Fibroblast of skin of right biceps (primary cell): ENCODE measurements around the gene NAPG.
"Not testable (repeated sequence)": the region's sequence is repeated elsewhere in the genome, so short reads cannot be mapped to it uniquely, and the experiment has no call there.

Experiments used
- DNase-seq: peaks from one replicate; pipeline ENCODE4 v3.0.0-alpha.2; 2013

NAPG gene

DNA sequence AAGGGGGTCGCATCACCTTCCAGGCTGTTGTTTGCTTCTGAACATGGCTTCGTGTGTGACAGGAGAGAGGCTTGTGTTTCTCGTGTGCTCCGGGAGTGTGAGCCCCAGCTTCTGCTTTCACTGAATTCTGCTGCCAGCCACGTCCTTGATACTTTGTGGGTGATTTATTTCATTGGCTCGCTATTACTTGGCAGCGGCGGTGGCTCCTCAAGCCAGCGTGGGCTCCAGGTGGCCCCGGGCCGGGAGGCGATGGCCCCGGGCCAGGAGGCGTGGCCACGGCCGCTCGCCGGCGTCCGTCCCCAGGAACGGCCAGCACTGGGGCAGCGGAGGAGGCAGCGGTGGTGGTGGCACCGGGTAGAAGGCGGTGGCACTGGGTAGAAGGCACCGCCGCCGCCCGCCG lies 63.1 kb downstream of the NAPG start:
- DNase-seq = no peak

DNA sequence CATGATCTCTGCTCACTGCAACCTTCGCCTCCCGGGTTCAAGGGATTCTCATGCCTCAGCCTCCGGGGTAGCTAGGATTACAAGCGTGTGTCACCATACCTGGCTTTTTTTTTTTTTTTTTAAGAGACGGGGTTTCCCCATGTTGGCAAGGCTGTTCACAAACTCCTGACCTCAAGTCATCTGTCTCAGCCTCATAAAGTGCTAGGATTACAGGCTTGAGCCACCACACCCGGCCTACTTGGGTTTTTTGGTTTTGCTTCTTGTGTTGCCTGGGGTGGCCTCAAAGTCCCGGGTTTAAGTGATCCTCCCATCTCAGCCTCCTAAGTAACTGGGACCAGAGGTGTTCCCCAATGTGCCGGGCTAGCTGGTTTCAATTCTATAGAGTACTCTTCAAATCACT lies 64.6 kb downstream of the NAPG start:
- no peak for DNase-seq

DNA sequence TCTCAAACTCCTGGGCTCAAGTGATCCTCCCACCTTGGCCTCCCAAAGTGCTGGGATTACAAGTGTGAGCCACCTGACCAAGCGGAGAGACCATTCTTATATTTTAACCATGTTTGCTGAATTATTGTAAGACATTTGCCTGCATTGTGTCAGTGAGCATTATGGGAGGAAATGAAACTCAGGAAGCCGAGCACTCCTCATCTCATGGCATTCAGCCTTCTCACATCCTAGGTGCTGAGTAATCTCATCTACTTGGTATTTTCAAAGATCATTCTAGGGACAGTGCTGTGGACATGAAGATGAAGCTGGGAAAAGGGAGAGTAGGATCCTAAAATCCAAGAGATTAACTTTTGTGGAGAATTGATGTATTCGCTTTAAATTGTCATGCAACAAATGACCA lies 66.1 kb downstream of the NAPG start:
- DNase-seq = no peak

DNA sequence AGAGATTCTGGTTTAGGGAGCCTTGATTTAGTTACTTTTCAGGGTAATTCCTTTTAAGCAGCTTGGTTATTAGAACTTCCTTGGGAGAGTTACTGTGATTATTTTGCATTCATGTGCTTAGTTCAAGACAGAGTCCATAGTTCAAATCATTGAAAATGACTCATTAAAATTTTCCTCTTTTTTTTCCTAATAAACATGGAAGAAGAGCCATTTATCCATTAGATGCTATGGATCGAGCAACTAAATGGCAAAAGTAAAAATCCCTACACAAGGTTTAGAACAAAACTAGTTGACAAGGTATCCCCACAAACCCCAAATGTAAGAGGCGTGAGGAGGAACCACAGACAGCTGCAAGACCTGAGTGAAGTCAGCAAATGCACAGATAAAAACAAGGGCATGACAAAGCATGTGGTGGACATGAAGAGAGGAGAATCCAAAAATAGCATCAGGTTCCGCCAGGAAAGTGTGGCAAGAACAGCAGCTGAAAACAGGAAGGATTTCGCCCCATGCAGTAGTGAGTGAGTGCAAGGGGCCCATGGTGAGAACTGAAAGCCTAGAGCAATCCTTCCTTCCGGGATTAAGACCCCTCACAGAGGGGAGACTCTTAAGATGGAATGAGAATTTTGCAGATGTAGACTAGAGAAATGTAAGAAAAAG lies 67.7 kb downstream of the NAPG start:
- DNase-seq = not testable (repeated sequence)

DNA sequence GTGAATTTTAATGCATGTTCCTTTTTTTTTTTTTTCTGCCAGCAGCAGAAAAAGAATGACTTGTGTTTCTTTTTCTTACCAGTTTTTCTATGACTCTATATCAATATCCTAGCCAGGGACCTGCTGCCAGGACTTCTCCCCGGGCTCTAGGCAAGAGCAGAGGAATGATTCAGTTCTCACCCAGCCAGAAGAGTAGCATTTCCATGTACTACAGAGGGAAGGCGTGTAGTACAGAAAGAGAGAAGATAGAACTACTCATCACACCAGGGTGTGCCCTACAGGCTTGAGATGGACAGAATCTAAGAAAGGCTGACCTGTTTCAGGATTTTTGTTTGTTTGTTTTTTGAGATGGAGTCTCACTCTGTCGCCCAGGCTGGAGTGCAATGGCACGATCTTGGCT lies 70.1 kb downstream of the NAPG start:
- DNase-seq = not testable (repeated sequence)

DNA sequence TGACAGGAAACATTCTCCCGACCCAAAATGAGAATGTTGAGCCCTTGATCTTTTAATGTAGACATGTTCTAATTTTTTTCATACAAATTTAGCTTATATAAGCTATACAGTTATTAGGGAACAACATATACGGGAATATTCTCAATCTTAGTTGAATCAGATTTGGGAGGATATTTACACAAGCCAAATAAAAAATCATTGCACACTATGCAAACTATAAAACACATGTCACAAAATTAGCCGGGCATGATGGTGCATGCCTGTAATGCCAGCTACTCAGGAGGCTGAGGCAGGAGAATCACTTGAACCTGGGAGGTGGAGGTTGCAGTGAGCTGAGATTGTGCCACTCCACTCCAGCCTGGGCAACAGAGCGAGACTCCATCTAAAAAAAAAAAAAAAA lies 71.9 kb downstream of the NAPG start:
- DNase-seq = not testable (repeated sequence)

DNA sequence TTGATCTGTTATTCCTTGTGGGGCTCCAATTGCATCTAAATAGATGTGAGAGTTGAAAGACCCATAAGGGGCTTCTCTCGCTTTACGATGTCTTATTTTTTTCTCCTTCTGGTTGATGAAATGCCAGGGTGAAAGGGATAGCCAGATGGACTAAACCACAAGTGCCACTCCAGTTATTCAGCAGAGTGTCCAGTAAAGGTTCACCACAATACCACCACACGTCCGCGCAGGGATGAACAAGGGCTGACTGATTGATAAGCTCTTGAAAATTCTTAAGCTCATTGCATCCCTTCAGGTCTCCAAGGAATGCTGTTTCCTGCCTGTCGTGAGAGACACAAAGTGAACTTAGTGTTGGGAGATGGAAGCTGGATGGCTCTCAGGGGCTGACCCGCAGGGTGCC lies 74.9 kb downstream of the NAPG start:
- not testable (repeated sequence) for DNase-seq
